ENCODE results near the gene ADAM15. TPM values are rescaled to one million over a fixed set of nuclear protein-coding genes. Genes with fewer than 3 reads are reported as not detected.

Gene ADAM15
- total and polyA plus RNA-seq, 4 donors = 49.5 to 233 (median 160) TPM

GRCh38 chr1:155048449-155049334, 2.4 kb upstream of the ADAM15 start:
- no peak overlapping the region for H3K27ac ChIP-seq (ENCODE audit: low read depth in 1 of 2, low read length in 1 of 2)
- H3K4me1 ChIP-seq (ENCODE audit: control insufficient read depth in 5 of 5, insufficient read depth in 5 of 5, low read length in 5 of 5) = peaks cover 0 to 33% (median 16%) of the 10 kb centered on the region in 5 donors
- ATAC-seq (ENCODE audit: insufficient read depth, low FRiP score) (no peak), DNase-seq (no peak)
- H3K27me3 ChIP-seq (ENCODE audit: control insufficient read depth in 3 of 3, insufficient read depth in 3 of 3, low read length in 2 of 3) = no peaks in the 10 kb centered on the region
- no peak overlapping the region for H3K4me3 ChIP-seq
- WGBS, 2 donors = 91 to 100% methylated on average over 8 of the region's 8 CpGs
- H3K36me3 ChIP-seq (ENCODE audit: control insufficient read depth in 4 of 4, insufficient read depth in 4 of 4, low read length in 4 of 4) = peaks cover 0 to under 1% (median 0%) of the 10 kb centered on the region in 4 donors
- TF ChIP-seq CTCF (IDR thresholded peaks at IDR 0.05; ENCODE audit: control extremely low read depth, extremely low read depth) = no peak
- no peaks in the 10 kb centered on the region for H3K9me3 ChIP-seq (ENCODE audit: control insufficient read depth in 4 of 4, insufficient read depth in 3 of 4, low read length in 3 of 4)
- H3K9ac ChIP-seq (ENCODE audit: insufficient read depth in 1 of 2, low read length in 2 of 2) = no peak overlapping the region

- WGBS, 2 donors = 15 to 24% methylated on average over 10 of the region's 10 CpGs
- DNase-seq (peak; percentile 65 to 83 (median 72)), ATAC-seq (ENCODE audit: insufficient read depth, low FRiP score) (no peak)
- Histone ChIP-seq H3K27me3 (ENCODE audit: control insufficient read depth in 3 of 3, insufficient read depth in 3 of 3, low read length in 2 of 3) (no peaks in the 10 kb centered on the region), H3K9me3 (ENCODE audit: control insufficient read depth in 4 of 4, insufficient read depth in 3 of 4, low read length in 3 of 4) (no peaks in the 10 kb centered on the region), H3K9ac (ENCODE audit: insufficient read depth in 1 of 2, low read length in 2 of 2) (peak overlapping the region in 1 of 2 donors; percentile 29), H3K4me3 (no peak overlapping the region), H3K27ac (ENCODE audit: low read depth in 1 of 2, low read length in 1 of 2) (peak overlapping the region; percentile 92 to 97), H3K4me1 (ENCODE audit: control insufficient read depth in 5 of 5, insufficient read depth in 5 of 5, low read length in 5 of 5) (peaks cover 0 to 33% (median 16%) of the 10 kb centered on the region in 5 donors), H3K36me3 (ENCODE audit: control insufficient read depth in 4 of 4, insufficient read depth in 4 of 4, low read length in 4 of 4) (peaks cover 0 to 10% (median 0%) of the 10 kb centered on the region in 4 donors)
- TF ChIP-seq CTCF (IDR thresholded peaks at IDR 0.05; ENCODE audit: control extremely low read depth, extremely low read depth) = no peak
Observed at GRCh38 chr1:155049651-155050559, 1.2 kb upstream of the ADAM15 start.

- no peak for TF ChIP-seq CTCF (IDR thresholded peaks at IDR 0.05; ENCODE audit: control extremely low read depth, extremely low read depth)
- H3K27ac ChIP-seq (ENCODE audit: low read depth in 1 of 2, low read length in 1 of 2) = peak overlapping the region; percentile 84 to 90
- H3K36me3 ChIP-seq (ENCODE audit: control insufficient read depth in 4 of 4, insufficient read depth in 4 of 4, low read length in 4 of 4) = peaks cover 0 to 18% (median 2%) of the 10 kb centered on the region in 4 donors
- H3K4me3 ChIP-seq = peak overlapping the region; percentile 84
- DNase-seq (no peak), ATAC-seq (ENCODE audit: insufficient read depth, low FRiP score) (no peak)
- peaks cover 0 to 33% (median 12%) of the 10 kb centered on the region in 5 donors for H3K4me1 ChIP-seq (ENCODE audit: control insufficient read depth in 5 of 5, insufficient read depth in 5 of 5, low read length in 5 of 5)
- WGBS, 2 donors = 0 to 1% methylated on average over 22 to 31 of the region's 31 CpGs
- no peaks in the 10 kb centered on the region for H3K9me3 ChIP-seq (ENCODE audit: control insufficient read depth in 4 of 4, insufficient read depth in 3 of 4, low read length in 3 of 4)
- H3K27me3 ChIP-seq (ENCODE audit: control insufficient read depth in 3 of 3, insufficient read depth in 3 of 3, low read length in 2 of 3) = no peaks in the 10 kb centered on the region
- peak overlapping the region; percentile 11 to 47 for H3K9ac ChIP-seq (ENCODE audit: insufficient read depth in 1 of 2, low read length in 2 of 2)
Observed at GRCh38 chr1:155051342-155051776, 243 bp downstream of the ADAM15 start.

All from lung (tissue), 12 donors.